K562 (cell line): ENCODE measurements around the gene ZACN. TPM values are rescaled to one million over a fixed set of nuclear protein-coding genes. Genes with fewer than 3 reads are reported as not detected.

ENCODE experiments used
- ARNT ChIP-seq, 2 experiments: fragments of 450-650 bp; IDR thresholded peaks; 2 replicates each; pipeline ENCODE4 v1.6.1; 2016; ENCODE audit warnings: mild to moderate bottlenecking in 1 of 2
- ETV5 ChIP-seq: sonication (generic); formaldehyde crosslinking; IDR thresholded peaks from 2 replicates; pipeline ENCODE4 v1.4.0; 2020; ENCODE audit warnings: low read depth, mild to moderate bottlenecking, missing genetic modification reagents
- MAFG ChIP-seq: fragments of 450-650 bp; conservative IDR thresholded peaks from 2 replicates; pipeline ENCODE4 v1.6.1; 2016; ENCODE audit warnings: missing genetic modification characterization, missing compliant biosample characterization
- TRIM28 ChIP-seq: fragments of 450-650 bp; IDR thresholded peaks from 2 replicates; pipeline ENCODE4 v1.6.1; 2017
- ZKSCAN3 ChIP-seq: fragments of 250-450 bp; sonication (Bioruptor Pico); IDR thresholded peaks from 2 replicates; pipeline ENCODE4 v1.4.0; 2020
- ZNF384 ChIP-seq: IDR thresholded peaks from 2 replicates; pipeline ENCODE4 v1.6.1; 2012; ENCODE audit warnings: low read depth, low read length, improper control_type of control experiment
- ZNF445 ChIP-seq: fragments of 250-450 bp; sonication (Bioruptor Pico); IDR thresholded peaks from 2 replicates; pipeline ENCODE4 v1.4.0; 2020; ENCODE audit warnings: low read depth, mild to moderate bottlenecking, moderate library complexity
- polyA plus RNA-seq, 8 experiments: library from polyadenylated mRNA; depleted of rRNA in 4 of 8; stranded (reverse) in 5 of 8; unstranded in 3 of 8; fragments of >200 nt; fragmentation: Nextera tagmentation in 2 of 8; fragmentation: Illumina TruSeq in 1 of 8; extraction: Ambion mirVana in 2 of 8; extraction: Trizol in 1 of 8; gene quantifications; 2 replicates each; pipeline versions ENCODE4 v1.2.1 to v1.2.3, GENCODE V29; 2011 to 2014; ENCODE audit warnings: inconsistent platforms in 1 of 8, missing spikeins in 1 of 8
- total RNA-seq, 7 experiments: library from RNA; depleted of rRNA in 6 of 7; stranded (reverse); fragments of >200 nt in 6 of 7; fragmentation: Illumina TruSeq in 2 of 7; extraction: Trizol in 2 of 7; gene quantifications; 2 replicates each; pipeline versions ENCODE4 v1.2.1 to v1.2.3, GENCODE V29; 2011 to 2021; ENCODE audit warnings: low replicate concordance in 1 of 7
- TF ChIP-seq, protein P1 (sequence below): fragments of 450-650 bp; formaldehyde crosslinking; IDR thresholded peaks from 2 replicates; pipeline ENCODE4 v1.4.0; 2022; ENCODE audit warnings: mild to moderate bottlenecking, moderate library complexity
- TF ChIP-seq, protein P2 (sequence below): sonication (generic); formaldehyde crosslinking; IDR thresholded peaks from 2 replicates; pipeline ENCODE4 v1.8.0; 2022; ENCODE audit warnings: mild to moderate bottlenecking, missing genetic modification reagents
- TF ChIP-seq, protein P3 (sequence below), 2 experiments: fragments of 450-650 bp; IDR thresholded peaks; 2 replicates each; pipeline ENCODE4 v1.6.1; 2016; ENCODE audit warnings: mild to moderate bottlenecking in 2 of 2, borderline replicate concordance in 1 of 2, low read depth in 1 of 2, moderate library complexity in 1 of 2
- TF ChIP-seq, protein P4 (sequence below): fragments of 450-650 bp; formaldehyde crosslinking; IDR thresholded peaks from 2 replicates; pipeline ENCODE4 v1.4.0; 2020; ENCODE audit warnings: mild to moderate bottlenecking, moderate library complexity
- TF ChIP-seq, protein P5 (sequence below): fragments of 250-450 bp; sonication (Bioruptor Pico); IDR thresholded peaks from 2 replicates; pipeline ENCODE4 v1.4.0; 2020; ENCODE audit warnings: mild to moderate bottlenecking, moderate library complexity, borderline replicate concordance

ZACN gene
- total and polyA plus RNA-seq, 9 of the 15 experiments (the other 6 are each of a cell fraction or from before 2014, with no cell fraction given), result 0.07 TPM; not detected in 8

DNA sequence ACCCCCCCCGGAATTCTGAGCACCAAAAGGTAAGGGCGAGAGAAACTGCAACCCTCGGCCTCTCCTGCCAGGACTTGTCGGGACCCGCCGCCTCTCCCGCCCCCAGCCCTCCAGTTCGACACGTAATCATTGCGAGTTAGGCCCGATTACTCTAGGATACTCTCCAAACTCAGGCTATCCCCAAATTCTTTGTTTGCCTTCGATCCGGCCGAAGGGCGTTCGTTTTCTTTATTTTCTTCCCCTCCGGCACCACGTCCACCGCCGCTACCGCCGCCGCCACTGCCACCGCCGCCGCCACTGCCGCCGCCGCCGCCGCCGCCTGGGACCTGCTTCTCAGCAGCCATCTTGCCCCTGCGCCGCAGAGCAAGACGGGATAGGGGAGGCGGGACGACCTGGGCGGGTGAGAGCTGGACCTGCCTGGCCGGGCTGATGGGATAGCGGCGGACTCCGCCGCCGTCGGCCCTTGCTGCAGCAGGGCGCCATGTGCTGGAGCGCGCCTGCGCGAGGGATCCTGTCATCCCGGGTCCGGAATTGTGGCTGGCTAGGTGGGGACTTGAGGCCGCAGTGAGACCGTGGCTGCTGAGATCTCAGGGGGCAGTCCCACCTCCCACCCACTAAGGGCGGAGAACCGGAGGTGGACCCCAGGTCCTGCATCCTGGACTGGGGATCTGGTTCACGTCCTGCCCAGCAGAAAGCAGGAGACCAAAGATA, 6.7 kb upstream of the ZACN start, which contains the start of gene SRP68 (continued):
- TF ChIP-seq, protein P1, sequence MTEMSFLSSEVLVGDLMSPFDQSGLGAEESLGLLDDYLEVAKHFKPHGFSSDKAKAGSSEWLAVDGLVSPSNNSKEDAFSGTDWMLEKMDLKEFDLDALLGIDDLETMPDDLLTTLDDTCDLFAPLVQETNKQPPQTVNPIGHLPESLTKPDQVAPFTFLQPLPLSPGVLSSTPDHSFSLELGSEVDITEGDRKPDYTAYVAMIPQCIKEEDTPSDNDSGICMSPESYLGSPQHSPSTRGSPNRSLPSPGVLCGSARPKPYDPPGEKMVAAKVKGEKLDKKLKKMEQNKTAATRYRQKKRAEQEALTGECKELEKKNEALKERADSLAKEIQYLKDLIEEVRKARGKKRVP (CRISPR knock-in tag), result no peak
- no peak for TF ChIP-seq ZKSCAN3 (CRISPR knock-in tag)
- TF ChIP-seq, protein P2, sequence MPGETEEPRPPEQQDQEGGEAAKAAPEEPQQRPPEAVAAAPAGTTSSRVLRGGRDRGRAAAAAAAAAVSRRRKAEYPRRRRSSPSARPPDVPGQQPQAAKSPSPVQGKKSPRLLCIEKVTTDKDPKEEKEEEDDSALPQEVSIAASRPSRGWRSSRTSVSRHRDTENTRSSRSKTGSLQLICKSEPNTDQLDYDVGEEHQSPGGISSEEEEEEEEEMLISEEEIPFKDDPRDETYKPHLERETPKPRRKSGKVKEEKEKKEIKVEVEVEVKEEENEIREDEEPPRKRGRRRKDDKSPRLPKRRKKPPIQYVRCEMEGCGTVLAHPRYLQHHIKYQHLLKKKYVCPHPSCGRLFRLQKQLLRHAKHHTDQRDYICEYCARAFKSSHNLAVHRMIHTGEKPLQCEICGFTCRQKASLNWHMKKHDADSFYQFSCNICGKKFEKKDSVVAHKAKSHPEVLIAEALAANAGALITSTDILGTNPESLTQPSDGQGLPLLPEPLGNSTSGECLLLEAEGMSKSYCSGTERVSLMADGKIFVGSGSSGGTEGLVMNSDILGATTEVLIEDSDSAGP (CRISPR knock-in tag), result no peak
- no peak for TF ChIP-seq MAFG (tag)
- TF ChIP-seq, protein P3, sequence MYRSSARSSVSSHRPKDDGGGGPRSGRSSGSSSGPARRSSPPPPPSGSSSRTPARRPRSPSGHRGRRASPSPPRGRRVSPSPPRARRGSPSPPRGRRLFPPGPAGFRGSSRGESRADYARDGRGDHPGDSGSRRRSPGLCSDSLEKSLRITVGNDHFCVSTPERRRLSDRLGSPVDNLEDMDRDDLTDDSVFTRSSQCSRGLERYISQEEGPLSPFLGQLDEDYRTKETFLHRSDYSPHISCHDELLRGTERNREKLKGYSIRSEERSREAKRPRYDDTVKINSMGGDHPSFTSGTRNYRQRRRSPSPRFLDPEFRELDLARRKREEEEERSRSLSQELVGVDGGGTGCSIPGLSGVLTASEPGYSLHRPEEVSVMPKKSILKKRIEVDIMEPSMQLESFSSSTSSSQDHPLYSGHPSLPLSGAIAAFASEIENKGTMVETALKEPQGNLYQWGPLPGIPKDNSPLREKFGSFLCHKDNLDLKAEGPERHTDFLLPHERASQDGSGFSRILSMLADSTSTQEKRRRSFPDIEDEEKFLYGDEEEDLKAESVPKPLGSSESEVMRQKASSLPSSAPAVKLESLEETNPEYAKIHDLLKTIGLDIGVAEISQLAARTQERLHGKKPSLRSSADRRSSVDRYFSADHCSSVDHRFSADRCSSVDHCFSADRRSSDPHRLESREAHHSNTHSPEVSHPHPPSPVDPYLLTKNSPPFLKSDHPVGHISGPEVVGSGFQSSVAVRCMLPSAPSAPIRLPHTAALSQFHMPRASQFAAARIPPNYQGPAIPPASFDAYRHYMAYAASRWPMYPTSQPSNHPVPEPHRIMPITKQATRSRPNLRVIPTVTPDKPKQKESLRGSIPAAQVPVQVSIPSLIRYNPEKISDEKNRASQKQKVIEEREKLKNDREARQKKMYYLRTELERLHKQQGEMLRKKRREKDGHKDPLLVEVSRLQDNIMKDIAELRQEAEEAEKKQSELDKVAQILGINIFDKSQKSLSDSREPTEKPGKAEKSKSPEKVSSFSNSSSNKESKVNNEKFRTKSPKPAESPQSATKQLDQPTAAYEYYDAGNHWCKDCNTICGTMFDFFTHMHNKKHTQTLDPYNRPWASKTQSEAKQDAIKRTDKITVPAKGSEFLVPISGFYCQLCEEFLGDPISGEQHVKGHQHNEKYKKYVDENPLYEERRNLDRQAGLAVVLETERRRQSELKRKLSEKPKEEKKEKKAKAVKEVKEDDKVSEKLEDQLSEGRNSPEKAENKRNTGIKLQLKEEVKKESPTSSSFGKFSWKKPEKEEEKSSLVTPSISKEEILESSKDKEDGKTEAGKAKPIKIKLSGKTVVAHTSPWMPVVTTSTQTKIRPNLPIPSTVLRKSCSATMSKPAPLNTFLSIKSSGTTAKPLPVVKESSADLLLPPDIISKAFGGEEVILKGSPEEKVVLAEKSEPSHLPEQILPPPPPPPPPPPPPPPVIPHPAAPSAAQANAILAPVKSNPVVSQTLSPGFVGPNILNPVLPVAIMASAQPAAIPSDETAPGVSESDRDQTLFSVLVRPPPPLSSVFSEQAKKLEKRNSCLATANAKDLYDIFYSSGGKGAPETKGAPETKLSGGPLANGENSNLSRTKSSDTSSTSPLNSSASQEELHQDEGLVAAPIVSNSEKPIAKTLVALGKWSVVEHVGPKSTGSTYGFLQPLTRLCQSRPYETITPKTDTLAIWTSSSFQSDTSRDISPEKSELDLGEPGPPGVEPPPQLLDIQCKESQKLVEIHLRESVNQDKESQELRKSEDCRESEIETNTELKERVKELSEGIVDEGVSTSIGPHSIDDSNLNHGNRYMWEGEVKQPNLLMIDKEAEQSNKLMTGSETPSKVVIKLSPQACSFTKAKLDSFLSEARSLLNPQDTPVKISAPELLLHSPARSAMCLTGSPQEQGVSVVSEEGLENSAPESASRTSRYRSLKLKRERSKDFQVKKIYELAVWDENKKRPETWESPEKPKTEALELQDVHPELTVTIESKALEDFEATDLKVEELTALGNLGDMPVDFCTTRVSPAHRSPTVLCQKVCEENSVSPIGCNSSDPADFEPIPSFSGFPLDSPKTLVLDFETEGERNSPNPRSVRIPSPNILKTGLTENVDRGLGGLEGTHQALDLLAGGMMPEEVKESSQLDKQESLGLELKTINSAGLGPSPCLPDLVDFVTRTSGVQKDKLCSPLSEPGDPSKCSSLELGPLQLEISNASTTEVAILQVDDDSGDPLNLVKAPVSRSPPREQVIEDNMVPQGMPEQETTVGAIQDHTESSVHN (IDR thresholded peaks at IDR 0.05; ENCODE audit: borderline replicate concordance in 1 of 2, low read depth in 1 of 2), result no peak
- TF ChIP-seq ETV5 (CRISPR knock-in tag), result no peak
- TF ChIP-seq, protein P4, sequence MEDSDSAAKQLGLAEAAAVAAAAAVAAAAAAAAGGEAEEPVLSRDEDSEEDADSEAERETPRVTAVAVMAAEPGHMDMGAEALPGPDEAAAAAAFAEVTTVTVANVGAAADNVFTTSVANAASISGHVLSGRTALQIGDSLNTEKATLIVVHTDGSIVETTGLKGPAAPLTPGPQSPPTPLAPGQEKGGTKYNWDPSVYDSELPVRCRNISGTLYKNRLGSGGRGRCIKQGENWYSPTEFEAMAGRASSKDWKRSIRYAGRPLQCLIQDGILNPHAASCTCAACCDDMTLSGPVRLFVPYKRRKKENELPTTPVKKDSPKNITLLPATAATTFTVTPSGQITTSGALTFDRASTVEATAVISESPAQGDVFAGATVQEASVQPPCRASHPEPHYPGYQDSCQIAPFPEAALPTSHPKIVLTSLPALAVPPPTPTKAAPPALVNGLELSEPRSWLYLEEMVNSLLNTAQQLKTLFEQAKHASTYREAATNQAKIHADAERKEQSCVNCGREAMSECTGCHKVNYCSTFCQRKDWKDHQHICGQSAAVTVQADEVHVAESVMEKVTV, result no peak
- no peak for TF ChIP-seq ZNF445 (CRISPR knock-in tag)
- no peak; the same call in 1 of the 2 replicates for TF ChIP-seq ZNF384
- no peak for TF ChIP-seq TRIM28
- TF ChIP-seq ARNT (IDR thresholded peaks at IDR 0.05), result no peak
- TF ChIP-seq, protein P5, sequence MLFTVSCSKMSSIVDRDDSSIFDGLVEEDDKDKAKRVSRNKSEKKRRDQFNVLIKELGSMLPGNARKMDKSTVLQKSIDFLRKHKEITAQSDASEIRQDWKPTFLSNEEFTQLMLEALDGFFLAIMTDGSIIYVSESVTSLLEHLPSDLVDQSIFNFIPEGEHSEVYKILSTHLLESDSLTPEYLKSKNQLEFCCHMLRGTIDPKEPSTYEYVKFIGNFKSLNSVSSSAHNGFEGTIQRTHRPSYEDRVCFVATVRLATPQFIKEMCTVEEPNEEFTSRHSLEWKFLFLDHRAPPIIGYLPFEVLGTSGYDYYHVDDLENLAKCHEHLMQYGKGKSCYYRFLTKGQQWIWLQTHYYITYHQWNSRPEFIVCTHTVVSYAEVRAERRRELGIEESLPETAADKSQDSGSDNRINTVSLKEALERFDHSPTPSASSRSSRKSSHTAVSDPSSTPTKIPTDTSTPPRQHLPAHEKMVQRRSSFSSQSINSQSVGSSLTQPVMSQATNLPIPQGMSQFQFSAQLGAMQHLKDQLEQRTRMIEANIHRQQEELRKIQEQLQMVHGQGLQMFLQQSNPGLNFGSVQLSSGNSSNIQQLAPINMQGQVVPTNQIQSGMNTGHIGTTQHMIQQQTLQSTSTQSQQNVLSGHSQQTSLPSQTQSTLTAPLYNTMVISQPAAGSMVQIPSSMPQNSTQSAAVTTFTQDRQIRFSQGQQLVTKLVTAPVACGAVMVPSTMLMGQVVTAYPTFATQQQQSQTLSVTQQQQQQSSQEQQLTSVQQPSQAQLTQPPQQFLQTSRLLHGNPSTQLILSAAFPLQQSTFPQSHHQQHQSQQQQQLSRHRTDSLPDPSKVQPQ (CRISPR knock-in tag), result no peak
